HepG2 (cell line): ENCODE data around the gene NFS1. TPM values are rescaled to one million over a fixed set of nuclear protein-coding genes. Genes with fewer than 3 reads are reported as not detected.

Source experiments
- CBX5 ChIP-seq: sonication (generic); formaldehyde crosslinking; IDR thresholded peaks from 2 replicates; pipeline ENCODE4 v1.4.0; 2020; ENCODE audit warnings: missing genetic modification reagents, borderline replicate concordance
- HOXA9 ChIP-seq: sonication (generic); formaldehyde crosslinking; IDR thresholded peaks from 2 replicates; pipeline ENCODE4 v1.8.1; 2022; ENCODE audit warnings: missing genetic modification reagents, mild to moderate bottlenecking, moderate library complexity, borderline replicate concordance
- IRF2 ChIP-seq: IDR thresholded peaks from 2 replicates; pipeline ENCODE4 v1.6.1; 2018; ENCODE audit warnings: missing genetic modification reagents, missing compliant biosample characterization
- NFIB ChIP-seq: sonication (generic); formaldehyde crosslinking; IDR thresholded peaks from 2 replicates; pipeline ENCODE4 v1.9.0; 2021; ENCODE audit warnings: missing genetic modification reagents, mild to moderate bottlenecking, borderline replicate concordance
- PHF20 ChIP-seq: sonication (generic); formaldehyde crosslinking; IDR thresholded peaks from 2 replicates; pipeline ENCODE4 v1.5.0; 2020; ENCODE audit warnings: mild to moderate bottlenecking, missing genetic modification reagents
- RBFOX2 ChIP-seq: fragments of 200-400 bp; formaldehyde crosslinking; IDR thresholded peaks from 2 replicates; pipeline ENCODE4 v1.6.1; 2017; ENCODE audit warnings: low read depth, mild to moderate bottlenecking, low read length
- TCF12 ChIP-seq, 2 experiments: fragments of 450-650 bp in 1 of 2; sonication (generic) in 1 of 2; formaldehyde crosslinking in 1 of 2; IDR thresholded peaks; 2 replicates each; pipeline versions ENCODE4 v1.6.1 to v1.8.0; 2017 to 2022; ENCODE audit warnings: antibody characterized with exemption in 1 of 2, mild to moderate bottlenecking in 1 of 2, missing genetic modification reagents in 1 of 2, moderate library complexity in 1 of 2
- ZMAT3 ChIP-seq: sonication (generic); formaldehyde crosslinking; conservative IDR thresholded peaks from 2 replicates; pipeline ENCODE4 v1.7.0; 2021; ENCODE audit warnings: missing genetic modification reagents
- ZNF234 ChIP-seq: sonication (generic); formaldehyde crosslinking; conservative IDR thresholded peaks from 2 replicates; pipeline ENCODE4 v1.5.1; 2020; ENCODE audit warnings: mild to moderate bottlenecking, missing genetic modification reagents
- ZNF33B ChIP-seq: sonication (generic); formaldehyde crosslinking; IDR thresholded peaks from 2 replicates; pipeline ENCODE4 v1.5.1; 2020; ENCODE audit warnings: mild to moderate bottlenecking, missing genetic modification reagents
- ZNF768 ChIP-seq: sonication (generic); formaldehyde crosslinking; IDR thresholded peaks from 2 replicates; pipeline ENCODE4 v1.4.0; 2020; ENCODE audit warnings: missing genetic modification reagents
- polyA plus RNA-seq, 8 experiments: library from polyadenylated mRNA; depleted of rRNA in 3 of 8; stranded (reverse) in 7 of 8; unstranded in 1 of 8; fragments of >200 nt; fragmentation: Illumina TruSeq in 4 of 8; extraction: Trizol in 4 of 8; gene quantifications; 2 replicates each; pipeline versions ENCODE4 v1.2.1 to v1.2.3, GENCODE V29; 2011 to 2016; ENCODE audit warnings: low read depth in 4 of 8, missing spikeins in 1 of 8, mixed read lengths in 1 of 8; ENCODE audit not compliant: insufficient read depth in 1 of 8
- total RNA-seq, 5 experiments: library from RNA; depleted of rRNA; stranded (reverse); fragments of >200 nt; fragmentation: Illumina TruSeq; extraction: Trizol; gene quantifications; 2 replicates each; pipeline ENCODE4 v1.2.3, GENCODE V29; 2016; ENCODE audit warnings: low read depth in 1 of 5
- TF ChIP-seq, protein P1 (sequence below): sonication (generic); formaldehyde crosslinking; IDR thresholded peaks from 2 replicates; pipeline ENCODE4 v1.4.0; 2020; ENCODE audit warnings: missing genetic modification reagents
- TF ChIP-seq, protein P2 (sequence below): sonication (generic); formaldehyde crosslinking; IDR thresholded peaks from 2 replicates; pipeline ENCODE4 v1.5.0; 2020; ENCODE audit warnings: mild to moderate bottlenecking, missing genetic modification reagents
- TF ChIP-seq, protein P3 (sequence below): sonication (generic); formaldehyde crosslinking; IDR thresholded peaks from 2 replicates; pipeline ENCODE4 v1.8.0; 2022; ENCODE audit warnings: missing genetic modification reagents, low read depth, mild to moderate bottlenecking, borderline replicate concordance
- TF ChIP-seq, protein P4 (sequence below): sonication (generic); formaldehyde crosslinking; IDR thresholded peaks from 2 replicates; pipeline ENCODE4 v1.5.0; 2020; ENCODE audit warnings: mild to moderate bottlenecking, missing genetic modification reagents
- TF ChIP-seq, protein P5 (sequence below): sonication (generic); formaldehyde crosslinking; IDR thresholded peaks from 2 replicates; pipeline ENCODE4 v1.5.0; 2020; ENCODE audit warnings: missing genetic modification reagents, mild to moderate bottlenecking, borderline replicate concordance

The NFS1 gene
- total and polyA plus RNA-seq, 2 of the 13 experiments (the other 11 are each of a cell fraction or from before 2014, with no cell fraction given), result 65.9 to 88.1 TPM

DNA sequence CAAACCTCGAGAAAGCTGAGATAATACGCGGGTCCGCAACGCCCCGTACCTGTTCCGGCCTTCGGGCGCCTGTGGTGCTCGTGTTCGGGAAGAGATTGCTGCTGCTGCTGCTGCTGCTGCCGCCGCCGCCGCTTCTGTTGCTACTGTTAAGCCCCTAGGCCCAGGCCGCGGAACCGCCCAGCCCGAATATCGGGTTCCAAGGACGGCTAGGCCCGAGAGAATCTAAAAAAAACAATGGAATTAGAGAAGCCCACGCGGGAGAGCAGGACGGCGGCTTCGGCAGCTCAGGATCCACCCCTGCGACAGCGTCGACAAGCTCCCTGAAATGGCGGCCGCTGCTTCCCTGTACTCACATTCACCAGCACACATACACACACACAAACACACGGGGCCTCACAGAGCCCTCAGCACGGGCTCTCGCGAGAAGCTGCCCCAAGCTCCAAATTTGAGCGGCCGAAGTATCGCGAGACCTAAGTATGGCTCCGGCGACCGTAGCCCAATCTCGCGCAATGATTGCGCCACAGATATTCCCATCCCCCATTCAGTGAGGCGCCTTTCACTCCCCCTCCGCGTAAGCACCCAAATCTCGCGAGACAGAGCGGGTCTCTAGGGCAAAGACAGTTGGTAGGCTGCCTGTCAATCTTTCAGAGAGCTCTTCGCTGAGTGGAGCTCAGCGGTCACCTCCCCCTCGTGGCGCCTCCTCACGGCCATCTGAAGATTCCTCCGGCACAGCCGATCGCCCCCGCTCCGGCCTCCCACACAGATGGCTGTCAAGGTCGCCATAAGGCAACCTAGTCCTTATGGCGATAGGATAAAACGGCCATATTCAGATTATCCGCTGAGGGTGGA lies 43.0 kb upstream of the NFS1 start, which contains the start of gene RBM39 (continued):
- no peak for TF ChIP-seq TCF12 (IDR thresholded peaks at IDR 0.05)
- TF ChIP-seq TCF12 (CRISPR knock-in tag; IDR thresholded peaks at IDR 0.05), result no peak; the same call in 1 of the 2 replicates
- TF ChIP-seq, protein P1, sequence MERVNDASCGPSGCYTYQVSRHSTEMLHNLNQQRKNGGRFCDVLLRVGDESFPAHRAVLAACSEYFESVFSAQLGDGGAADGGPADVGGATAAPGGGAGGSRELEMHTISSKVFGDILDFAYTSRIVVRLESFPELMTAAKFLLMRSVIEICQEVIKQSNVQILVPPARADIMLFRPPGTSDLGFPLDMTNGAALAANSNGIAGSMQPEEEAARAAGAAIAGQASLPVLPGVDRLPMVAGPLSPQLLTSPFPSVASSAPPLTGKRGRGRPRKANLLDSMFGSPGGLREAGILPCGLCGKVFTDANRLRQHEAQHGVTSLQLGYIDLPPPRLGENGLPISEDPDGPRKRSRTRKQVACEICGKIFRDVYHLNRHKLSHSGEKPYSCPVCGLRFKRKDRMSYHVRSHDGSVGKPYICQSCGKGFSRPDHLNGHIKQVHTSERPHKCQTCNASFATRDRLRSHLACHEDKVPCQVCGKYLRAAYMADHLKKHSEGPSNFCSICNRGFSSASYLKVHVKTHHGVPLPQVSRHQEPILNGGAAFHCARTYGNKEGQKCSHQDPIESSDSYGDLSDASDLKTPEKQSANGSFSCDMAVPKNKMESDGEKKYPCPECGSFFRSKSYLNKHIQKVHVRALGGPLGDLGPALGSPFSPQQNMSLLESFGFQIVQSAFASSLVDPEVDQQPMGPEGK (CRISPR knock-in tag), result peak; percentile 92
- peak; percentile 77; the same call in 1 of the 2 replicates for TF ChIP-seq ZNF33B (CRISPR knock-in tag)
- peak; percentile 85 for TF ChIP-seq ZNF768 (CRISPR knock-in tag)
- TF ChIP-seq RBFOX2, result peak; percentile 100
- peak; percentile 98 for TF ChIP-seq IRF2
- peak; percentile 97 for TF ChIP-seq HOXA9 (CRISPR knock-in tag)
- peak; percentile 98 for TF ChIP-seq ZNF234 (CRISPR knock-in tag)
- TF ChIP-seq, protein P2, sequence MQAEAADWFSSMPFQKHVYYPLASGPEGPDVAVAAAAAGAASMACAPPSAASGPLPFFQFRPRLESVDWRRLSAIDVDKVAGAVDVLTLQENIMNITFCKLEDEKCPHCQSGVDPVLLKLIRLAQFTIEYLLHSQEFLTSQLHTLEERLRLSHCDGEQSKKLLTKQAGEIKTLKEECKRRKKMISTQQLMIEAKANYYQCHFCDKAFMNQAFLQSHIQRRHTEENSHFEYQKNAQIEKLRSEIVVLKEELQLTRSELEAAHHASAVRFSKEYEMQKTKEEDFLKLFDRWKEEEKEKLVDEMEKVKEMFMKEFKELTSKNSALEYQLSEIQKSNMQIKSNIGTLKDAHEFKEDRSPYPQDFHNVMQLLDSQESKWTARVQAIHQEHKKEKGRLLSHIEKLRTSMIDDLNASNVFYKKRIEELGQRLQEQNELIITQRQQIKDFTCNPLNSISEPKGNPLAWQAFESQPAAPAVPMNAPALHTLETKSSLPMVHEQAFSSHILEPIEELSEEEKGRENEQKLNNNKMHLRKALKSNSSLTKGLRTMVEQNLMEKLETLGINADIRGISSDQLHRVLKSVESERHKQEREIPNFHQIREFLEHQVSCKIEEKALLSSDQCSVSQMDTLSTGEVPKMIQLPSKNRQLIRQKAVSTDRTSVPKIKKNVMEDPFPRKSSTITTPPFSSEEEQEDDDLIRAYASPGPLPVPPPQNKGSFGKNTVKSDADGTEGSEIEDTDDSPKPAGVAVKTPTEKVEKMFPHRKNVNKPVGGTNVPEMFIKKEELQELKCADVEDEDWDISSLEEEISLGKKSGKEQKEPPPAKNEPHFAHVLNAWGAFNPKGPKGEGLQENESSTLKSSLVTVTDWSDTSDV, result peak; percentile 83; the same call in 1 of the 2 replicates
- TF ChIP-seq, protein P3, sequence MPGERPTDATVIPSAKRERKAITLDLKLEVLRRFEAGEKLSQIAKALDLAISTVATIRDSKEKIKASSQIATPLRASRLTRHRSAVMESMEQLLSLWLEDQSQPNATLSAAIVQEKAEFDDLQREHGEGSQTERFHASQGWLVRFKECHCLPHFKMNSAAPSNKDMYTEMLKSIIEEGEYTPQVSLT (CRISPR knock-in tag), result no peak; the same call in 1 of the 2 replicates
- TF ChIP-seq, protein P4, sequence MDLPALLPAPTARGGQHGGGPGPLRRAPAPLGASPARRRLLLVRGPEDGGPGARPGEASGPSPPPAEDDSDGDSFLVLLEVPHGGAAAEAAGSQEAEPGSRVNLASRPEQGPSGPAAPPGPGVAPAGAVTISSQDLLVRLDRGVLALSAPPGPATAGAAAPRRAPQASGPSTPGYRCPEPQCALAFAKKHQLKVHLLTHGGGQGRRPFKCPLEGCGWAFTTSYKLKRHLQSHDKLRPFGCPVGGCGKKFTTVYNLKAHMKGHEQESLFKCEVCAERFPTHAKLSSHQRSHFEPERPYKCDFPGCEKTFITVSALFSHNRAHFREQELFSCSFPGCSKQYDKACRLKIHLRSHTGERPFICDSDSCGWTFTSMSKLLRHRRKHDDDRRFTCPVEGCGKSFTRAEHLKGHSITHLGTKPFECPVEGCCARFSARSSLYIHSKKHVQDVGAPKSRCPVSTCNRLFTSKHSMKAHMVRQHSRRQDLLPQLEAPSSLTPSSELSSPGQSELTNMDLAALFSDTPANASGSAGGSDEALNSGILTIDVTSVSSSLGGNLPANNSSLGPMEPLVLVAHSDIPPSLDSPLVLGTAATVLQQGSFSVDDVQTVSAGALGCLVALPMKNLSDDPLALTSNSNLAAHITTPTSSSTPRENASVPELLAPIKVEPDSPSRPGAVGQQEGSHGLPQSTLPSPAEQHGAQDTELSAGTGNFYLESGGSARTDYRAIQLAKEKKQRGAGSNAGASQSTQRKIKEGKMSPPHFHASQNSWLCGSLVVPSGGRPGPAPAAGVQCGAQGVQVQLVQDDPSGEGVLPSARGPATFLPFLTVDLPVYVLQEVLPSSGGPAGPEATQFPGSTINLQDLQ (CRISPR knock-in tag), result peak; percentile 100
- TF ChIP-seq, protein P5, sequence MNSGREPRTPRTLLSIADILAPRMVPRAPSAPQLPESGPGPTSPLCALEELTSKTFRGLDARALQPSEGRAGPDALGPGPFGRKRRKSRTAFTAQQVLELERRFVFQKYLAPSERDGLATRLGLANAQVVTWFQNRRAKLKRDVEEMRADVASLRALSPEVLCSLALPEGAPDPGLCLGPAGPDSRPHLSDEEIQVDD (CRISPR knock-in tag), result peak; percentile 95; the same call in 1 of the 2 replicates
- TF ChIP-seq PHF20 (CRISPR knock-in tag), result peak; percentile 89
- TF ChIP-seq CBX5 (CRISPR knock-in tag), result peak; percentile 99
- TF ChIP-seq ZMAT3, result peak; percentile 95
- TF ChIP-seq NFIB (CRISPR knock-in tag), result no peak
